Endothelial cell of umbilical vein (primary cell): Measurements from ENCODE around the gene CRYL1. TPM values are rescaled to one million over a fixed set of nuclear protein-coding genes. Genes with fewer than 3 reads are reported as not detected.

ENCODE experiments used
- BruUV-seq: library from RNA; stranded (reverse); fragments of 400-500 nt; replicated peaks from 2 replicates; lab custom pipeline; 2021; lab: Mats Ljungman, UMichigan
- CTCF ChIA-PET: fragments of 300-600, 350-600 bp; sonication (Branson Sonifier 250); formaldehyde crosslinking; loops from one replicate; lab custom pipeline; 2021; ENCODE audit warnings: antibody characterized with exemption, inconsistent platforms; lab: Charles Lee
- POLR2A ChIA-PET: fragments of 300-600, 350-600 bp; sonication (Branson Sonifier 250); formaldehyde crosslinking; loops from one replicate; lab custom pipeline; 2021; ENCODE audit warnings: antibody characterized with exemption, inconsistent platforms; lab: Charles Lee
- DNase-seq: peaks from one replicate; pipeline ENCODE4 v3.0.0-alpha.2; 2011; ENCODE audit warnings: low read depth, low spot score
- FAIRE-seq: peaks from 2 replicates; lab custom pipeline; 2011; peaks lifted over from hg19 to GRCh38; lab: Jason Lieb, UNC
- H2AFZ ChIP-seq: 2 replicates; pipeline ENCODE4 v1.6.0; 2012; ENCODE audit warnings: low read depth, low read length, control low read depth, inconsistent platforms
- H3K27ac ChIP-seq: 2 replicates; pipeline ENCODE4 v1.5.1; 2011; ENCODE audit warnings: low read depth, mild to moderate bottlenecking, control low read depth, low read length, moderate library complexity; ENCODE audit not compliant: insufficient read depth
- H3K27me3 ChIP-seq, 2 experiments: 2 replicates each; pipeline versions ENCODE4 v1.6.0 to v1.6.1; 2011; ENCODE audit warnings: low read length in 2 of 2, mixed read lengths in 1 of 2; ENCODE audit not compliant: control insufficient read depth in 2 of 2, insufficient read depth in 2 of 2
- H3K36me3 ChIP-seq, 2 experiments: 2 replicates in 1 of 2; 3 replicates in 1 of 2; pipeline ENCODE4 v1.5.1; 2011; ENCODE audit warnings: low read length in 2 of 2, mild to moderate bottlenecking in 1 of 2, moderate library complexity in 1 of 2; ENCODE audit not compliant: control insufficient read depth in 2 of 2, insufficient read depth in 2 of 2; ENCODE audit errors: extremely low read depth in 1 of 2
- H3K4me1 ChIP-seq: 3 replicates; pipeline ENCODE4 v1.5.1; 2011; ENCODE audit warnings: mild to moderate bottlenecking, low read length; ENCODE audit not compliant: control insufficient read depth, insufficient read depth; ENCODE audit errors: extremely low read depth
- H3K4me2 ChIP-seq: 2 replicates; pipeline ENCODE4 v1.6.1; 2011; ENCODE audit warnings: low read length, control low read depth, mixed read lengths; ENCODE audit not compliant: insufficient read depth
- H3K4me3 ChIP-seq, 3 experiments: fragments of 200-600 bp in 1 of 3; sonication (generic), shearing (Covaris generic) in 1 of 3; replicated peaks in 1 of 3; 2 replicates each; pipeline ENCODE4 v1.5.1; 2011 to 2016; ENCODE audit warnings: control low read depth in 3 of 3, low read length in 3 of 3, mild to moderate bottlenecking in 2 of 3, inconsistent platforms in 1 of 3, low read depth in 1 of 3, moderate library complexity in 1 of 3; ENCODE audit not compliant: insufficient read depth in 1 of 3
- H3K79me2 ChIP-seq: 2 replicates; pipeline ENCODE4 v1.6.0; 2012; ENCODE audit warnings: low read length, inconsistent platforms; ENCODE audit not compliant: control insufficient read depth, insufficient read depth
- H3K9ac ChIP-seq: replicated peaks from 2 replicates; pipeline ENCODE3; 2011; ENCODE audit warnings: low read length, control low read depth; ENCODE audit not compliant: insufficient read depth; ENCODE audit errors: extremely low read depth
- H3K9me1 ChIP-seq: replicated peaks from 3 replicates; pipeline ENCODE4 v1.6.0; 2011; ENCODE audit warnings: mild to moderate bottlenecking, low read length; ENCODE audit not compliant: control insufficient read depth, insufficient read depth; ENCODE audit errors: extremely low read depth
- H3K9me3 ChIP-seq: replicated peaks from 2 replicates; pipeline ENCODE4 v1.5.1; 2012; ENCODE audit warnings: low read length, inconsistent platforms; ENCODE audit not compliant: control insufficient read depth, insufficient read depth
- H4K20me1 ChIP-seq: replicated peaks from 2 replicates; pipeline ENCODE3; 2011; ENCODE audit warnings: mild to moderate bottlenecking, low read length; ENCODE audit not compliant: control insufficient read depth, insufficient read depth; ENCODE audit errors: extremely low read depth
- EZH2 ChIP-seq: IDR thresholded peaks from 2 replicates; pipeline ENCODE4 v1.6.1; 2012; ENCODE audit warnings: borderline replicate concordance, low read depth, mild to moderate bottlenecking, moderate library complexity, low read length, inconsistent platforms; ENCODE audit not compliant: severe bottlenecking
- FOS ChIP-seq: IDR thresholded peaks from 2 replicates; pipeline ENCODE4 v1.6.1; 2011; ENCODE audit warnings: mild to moderate bottlenecking, low read length, moderate library complexity, borderline replicate concordance; ENCODE audit not compliant: insufficient read depth
- GATA2 ChIP-seq: IDR thresholded peaks from 2 replicates; pipeline ENCODE4 v1.7.0; 2011; ENCODE audit warnings: low read depth, mild to moderate bottlenecking, moderate library complexity, mixed read lengths, low read length; ENCODE audit not compliant: insufficient read length, insufficient read depth
- JUN ChIP-seq: IDR thresholded peaks from 2 replicates; pipeline ENCODE4 v1.6.1; 2011; ENCODE audit warnings: borderline replicate concordance, low read depth; ENCODE audit not compliant: insufficient read length, insufficient read depth
- MAX ChIP-seq: IDR thresholded peaks from 2 replicates; pipeline ENCODE4 v1.6.1; 2011; ENCODE audit not compliant: insufficient read depth, insufficient read length
- MYC ChIP-seq: IDR thresholded peaks from one replicate; pipeline ENCODE4 v1.6.1; 2011; ENCODE audit warnings: mild to moderate bottlenecking, low read depth, low read length
- POLR2A ChIP-seq: IDR thresholded peaks from 2 replicates; pipeline ENCODE4 v1.6.1; 2012; ENCODE audit warnings: low read depth, mild to moderate bottlenecking, control low read depth, low read length
- POLR2AphosphoS5 ChIP-seq: IDR thresholded peaks from 2 replicates; pipeline ENCODE4 v1.6.1; 2012; ENCODE audit warnings: low read depth, mild to moderate bottlenecking, control low read depth, low read length, moderate library complexity; ENCODE audit not compliant: insufficient read depth
- dilution Hi-C: fragments of 300-500 bp; cut with MboI; formaldehyde crosslinking; loops from one replicate; pipeline ENCODE4 v1.15.0; 2019; ENCODE audit warnings: low sequenced_read_pairs; ENCODE audit not compliant: extremely low pct_ligation_motif_present
- intact Hi-C: fragments of 100-400 bp; cut with micrococcal nuclease; formaldehyde crosslinking; loops from one replicate; pipeline ENCODE4 v1.10.0; 2022
- polyA plus RNA-seq, 4 experiments: library from polyadenylated mRNA; depleted of rRNA in 3 of 4; stranded (reverse) in 3 of 4; unstranded in 1 of 4; fragments of >200 nt; gene quantifications; 2 replicates each; pipeline versions ENCODE4 v1.2.1 to v1.2.3, GENCODE V29; 2011 to 2012; ENCODE audit warnings: missing spikeins in 1 of 4
- total RNA-seq: library from RNA; stranded (reverse); gene quantifications from 2 replicates; pipeline ENCODE4 v1.2.3, GENCODE V29; 2021
- TF ChIP-seq, protein P1 (sequence below), 2 donors: IDR thresholded peaks; 1 replicate in 1 of 2; 2 replicates in 1 of 2; pipeline ENCODE4 v1.5.1; 2011; ENCODE audit warnings: low read length in 2 of 2, mild to moderate bottlenecking in 2 of 2, moderate library complexity in 2 of 2, control low read depth in 1 of 2, inconsistent platforms in 1 of 2, low read depth in 1 of 2; ENCODE audit not compliant: insufficient read depth in 1 of 2; ENCODE audit errors: extremely low read depth in 1 of 2

The CRYL1 gene
- total and polyA plus RNA-seq, 2 donors (not counting 3 experiments of a cell fraction or from before 2014, with no cell fraction given): 13.9 to 39.0 TPM

DNA sequence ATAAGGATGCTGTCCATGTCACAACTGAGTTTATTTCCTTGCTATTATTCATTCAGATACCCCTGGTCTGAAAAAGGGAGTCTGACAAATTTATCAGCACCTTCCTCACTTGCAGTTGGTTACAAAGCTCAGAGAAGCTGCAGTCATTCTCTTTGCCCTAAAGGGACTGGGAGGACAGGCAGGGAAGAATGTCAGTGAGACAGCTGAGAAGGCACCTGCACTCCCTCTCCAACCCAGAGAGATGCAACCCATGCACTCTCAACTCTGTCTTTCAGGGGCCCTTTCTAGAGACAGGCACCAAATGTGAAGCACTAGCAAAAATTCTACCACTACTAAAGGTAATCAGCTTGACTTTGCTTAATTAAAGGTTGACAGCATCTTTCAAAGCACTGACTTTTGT lies 83.3 kb downstream of the CRYL1 start:
- intact Hi-C loops: no loop called here

More for the DNA sequence above, 83.3 kb downstream of the CRYL1 start:
- BruUV-seq: no TSS peak
- no peak for DNase-seq
- H3K9me1 ChIP-seq: no peaks in the 10 kb centered on the region
- POLR2A ChIA-PET: no interaction called here
- CTCF ChIA-PET: no interaction called here
- H2AFZ ChIP-seq: no peak overlapping the region
- no peak overlapping the region for H3K4me2 ChIP-seq
- no peak overlapping the region for H3K27ac ChIP-seq
- dilution Hi-C loops: no loop called here
- H3K4me3 ChIP-seq: no peak overlapping the region
- no peaks in the 10 kb centered on the region for H4K20me1 ChIP-seq
- no peaks in the 10 kb centered on the region for H3K9me3 ChIP-seq
- peak; percentile 18 for FAIRE-seq
- TF ChIP-seq MYC (no peak), EZH2 (no peak), FOS (no peak), GATA2 (no peak), POLR2AphosphoS5 (no peak), MAX (no peak), JUN (no peak), POLR2A (no peak)
- TF ChIP-seq, protein P1, sequence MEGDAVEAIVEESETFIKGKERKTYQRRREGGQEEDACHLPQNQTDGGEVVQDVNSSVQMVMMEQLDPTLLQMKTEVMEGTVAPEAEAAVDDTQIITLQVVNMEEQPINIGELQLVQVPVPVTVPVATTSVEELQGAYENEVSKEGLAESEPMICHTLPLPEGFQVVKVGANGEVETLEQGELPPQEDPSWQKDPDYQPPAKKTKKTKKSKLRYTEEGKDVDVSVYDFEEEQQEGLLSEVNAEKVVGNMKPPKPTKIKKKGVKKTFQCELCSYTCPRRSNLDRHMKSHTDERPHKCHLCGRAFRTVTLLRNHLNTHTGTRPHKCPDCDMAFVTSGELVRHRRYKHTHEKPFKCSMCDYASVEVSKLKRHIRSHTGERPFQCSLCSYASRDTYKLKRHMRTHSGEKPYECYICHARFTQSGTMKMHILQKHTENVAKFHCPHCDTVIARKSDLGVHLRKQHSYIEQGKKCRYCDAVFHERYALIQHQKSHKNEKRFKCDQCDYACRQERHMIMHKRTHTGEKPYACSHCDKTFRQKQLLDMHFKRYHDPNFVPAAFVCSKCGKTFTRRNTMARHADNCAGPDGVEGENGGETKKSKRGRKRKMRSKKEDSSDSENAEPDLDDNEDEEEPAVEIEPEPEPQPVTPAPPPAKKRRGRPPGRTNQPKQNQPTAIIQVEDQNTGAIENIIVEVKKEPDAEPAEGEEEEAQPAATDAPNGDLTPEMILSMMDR (IDR thresholded peaks at IDR 0.05; ENCODE audit: extremely low read depth in 1 of 2, insufficient read depth in 1 of 2, low read depth in 1 of 2, low read length in 2 of 2): no peak
- H3K9ac ChIP-seq: no peak overlapping the region
- H3K36me3 ChIP-seq: no peaks in the 10 kb centered on the region
- no peaks in the 10 kb centered on the region for H3K79me2 ChIP-seq
- H3K27me3 ChIP-seq: peaks cover 0 to 2% of the 10 kb centered on the region in 2 experiments
- no peaks in the 10 kb centered on the region for H3K4me1 ChIP-seq
